ENCODE results near the gene MAEL.

- TF ChIP-seq, protein P1, sequence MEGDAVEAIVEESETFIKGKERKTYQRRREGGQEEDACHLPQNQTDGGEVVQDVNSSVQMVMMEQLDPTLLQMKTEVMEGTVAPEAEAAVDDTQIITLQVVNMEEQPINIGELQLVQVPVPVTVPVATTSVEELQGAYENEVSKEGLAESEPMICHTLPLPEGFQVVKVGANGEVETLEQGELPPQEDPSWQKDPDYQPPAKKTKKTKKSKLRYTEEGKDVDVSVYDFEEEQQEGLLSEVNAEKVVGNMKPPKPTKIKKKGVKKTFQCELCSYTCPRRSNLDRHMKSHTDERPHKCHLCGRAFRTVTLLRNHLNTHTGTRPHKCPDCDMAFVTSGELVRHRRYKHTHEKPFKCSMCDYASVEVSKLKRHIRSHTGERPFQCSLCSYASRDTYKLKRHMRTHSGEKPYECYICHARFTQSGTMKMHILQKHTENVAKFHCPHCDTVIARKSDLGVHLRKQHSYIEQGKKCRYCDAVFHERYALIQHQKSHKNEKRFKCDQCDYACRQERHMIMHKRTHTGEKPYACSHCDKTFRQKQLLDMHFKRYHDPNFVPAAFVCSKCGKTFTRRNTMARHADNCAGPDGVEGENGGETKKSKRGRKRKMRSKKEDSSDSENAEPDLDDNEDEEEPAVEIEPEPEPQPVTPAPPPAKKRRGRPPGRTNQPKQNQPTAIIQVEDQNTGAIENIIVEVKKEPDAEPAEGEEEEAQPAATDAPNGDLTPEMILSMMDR (conservative IDR thresholded peaks at IDR 0.05 in 1 of 2, IDR thresholded peaks at IDR 0.05 in 1 of 2; ENCODE audit: extremely low read depth in 1 of 2, insufficient read depth in 1 of 2, low read depth in 1 of 2, low read length in 2 of 2): no peak
- TF ChIP-seq EZH2 (IDR thresholded peaks at IDR 0.05; ENCODE audit: borderline replicate concordance, low read length): no peak
These were observed 78.8 kb downstream of the MAEL start for GRCh38 chr1:167067904-167068303.

Data from mammary epithelial cell (primary cell).